Endothelial cell of umbilical vein (primary cell): Measurements from ENCODE around the gene ICE2.

ENCODE experiments used
- CTCF ChIP-seq, 2 donors: IDR thresholded peaks; 1 replicate in 1 of 2; 2 replicates in 1 of 2; pipeline ENCODE4 v1.5.1; 2011; ENCODE audit warnings: low read length in 2 of 2, mild to moderate bottlenecking in 2 of 2, moderate library complexity in 2 of 2, control low read depth in 1 of 2, inconsistent platforms in 1 of 2, low read depth in 1 of 2; ENCODE audit not compliant: insufficient read depth in 1 of 2; ENCODE audit errors: extremely low read depth in 1 of 2
- EZH2 ChIP-seq: IDR thresholded peaks from 2 replicates; pipeline ENCODE4 v1.6.1; 2012; ENCODE audit warnings: borderline replicate concordance, low read depth, mild to moderate bottlenecking, moderate library complexity, low read length, inconsistent platforms; ENCODE audit not compliant: severe bottlenecking
- FOS ChIP-seq: IDR thresholded peaks from 2 replicates; pipeline ENCODE4 v1.6.1; 2011; ENCODE audit warnings: mild to moderate bottlenecking, low read length, moderate library complexity, borderline replicate concordance; ENCODE audit not compliant: insufficient read depth
- JUN ChIP-seq: IDR thresholded peaks from 2 replicates; pipeline ENCODE4 v1.6.1; 2011; ENCODE audit warnings: borderline replicate concordance, low read depth; ENCODE audit not compliant: insufficient read length, insufficient read depth
- POLR2A ChIP-seq: IDR thresholded peaks from 2 replicates; pipeline ENCODE4 v1.6.1; 2012; ENCODE audit warnings: low read depth, mild to moderate bottlenecking, control low read depth, low read length
- POLR2AphosphoS5 ChIP-seq: IDR thresholded peaks from 2 replicates; pipeline ENCODE4 v1.6.1; 2012; ENCODE audit warnings: low read depth, mild to moderate bottlenecking, control low read depth, low read length, moderate library complexity; ENCODE audit not compliant: insufficient read depth

GRCh38 chr15:60391722-60392315, 87.1 kb downstream of the ICE2 start:
- TF ChIP-seq JUN (no peak), POLR2AphosphoS5 (peak; percentile 43), EZH2 (no peak), CTCF (IDR thresholded peaks at IDR 0.05; ENCODE audit: extremely low read depth in 1 of 2, insufficient read depth in 1 of 2, low read depth in 1 of 2, low read length in 2 of 2) (no peak), POLR2A (peak; percentile 56), FOS (no peak)
